K562 (cell line): ENCODE measurements around the gene PRODH2. TPM values are rescaled to one million over a fixed set of nuclear protein-coding genes. Genes with fewer than 3 reads are reported as not detected.

ENCODE experiments used
- C11orf30 ChIP-seq: fragments of 450-650 bp; IDR thresholded peaks from 2 replicates; pipeline ENCODE4 v1.6.1; 2016; ENCODE audit warnings: low read depth, mild to moderate bottlenecking
- CBFA2T3 ChIP-seq: fragments of 450-650 bp; IDR thresholded peaks from 2 replicates; pipeline ENCODE4 v1.6.1; 2017
- FIP1L1 ChIP-seq: fragments of 200-400 bp; formaldehyde crosslinking; IDR thresholded peaks from 2 replicates; pipeline ENCODE4 v1.6.1; 2018; ENCODE audit warnings: mild to moderate bottlenecking, low read depth, low read length; ENCODE audit not compliant: poor library complexity, severe bottlenecking
- RCOR1 ChIP-seq, 2 experiments: IDR thresholded peaks; 2 replicates each; pipeline ENCODE4 v1.6.1; 2012; ENCODE audit warnings: low read depth in 2 of 2, low read length in 2 of 2, borderline replicate concordance in 1 of 2, improper control_type of control experiment in 1 of 2
- ZNF263 ChIP-seq: sonication (generic); formaldehyde crosslinking; IDR thresholded peaks from 2 replicates; pipeline ENCODE4 v1.8.0; 2022; ENCODE audit warnings: mild to moderate bottlenecking, missing genetic modification reagents, borderline replicate concordance
- polyA plus RNA-seq, 8 experiments: library from polyadenylated mRNA; depleted of rRNA in 4 of 8; stranded (reverse) in 5 of 8; unstranded in 3 of 8; fragments of >200 nt; fragmentation: Nextera tagmentation in 2 of 8; fragmentation: Illumina TruSeq in 1 of 8; extraction: Ambion mirVana in 2 of 8; extraction: Trizol in 1 of 8; gene quantifications; 2 replicates each; pipeline versions ENCODE4 v1.2.1 to v1.2.3, GENCODE V29; 2011 to 2014; ENCODE audit warnings: inconsistent platforms in 1 of 8, missing spikeins in 1 of 8
- total RNA-seq, 7 experiments: library from RNA; depleted of rRNA in 6 of 7; stranded (reverse); fragments of >200 nt in 6 of 7; fragmentation: Illumina TruSeq in 2 of 7; extraction: Trizol in 2 of 7; gene quantifications; 2 replicates each; pipeline versions ENCODE4 v1.2.1 to v1.2.3, GENCODE V29; 2011 to 2021; ENCODE audit warnings: low replicate concordance in 1 of 7
- TF ChIP-seq, protein P1 (sequence below), 2 experiments: fragments of 450-650 bp in 1 of 2; sonication (generic) in 1 of 2; formaldehyde crosslinking in 1 of 2; IDR thresholded peaks; 2 replicates each; pipeline versions ENCODE4 v1.7.1 to v1.9.0; 2016 to 2022; ENCODE audit warnings: inconsistent platforms in 1 of 2, mild to moderate bottlenecking in 1 of 2, missing genetic modification reagents in 1 of 2
- TF ChIP-seq, protein P2 (sequence below): sonication (generic); formaldehyde crosslinking; IDR thresholded peaks from 2 replicates; pipeline ENCODE4 v1.8.0; 2022; ENCODE audit warnings: mild to moderate bottlenecking, missing genetic modification reagents
- TF ChIP-seq, protein P3 (sequence below): fragments of 250-450 bp; sonication (Bioruptor Pico); IDR thresholded peaks from 2 replicates; pipeline ENCODE4 v1.5.0; 2021; ENCODE audit warnings: mild to moderate bottlenecking, borderline replicate concordance
- TF ChIP-seq, protein P4 (sequence below), 3 experiments: IDR thresholded peaks in 2 of 3; conservative IDR thresholded peaks in 1 of 3; 2 replicates each; pipeline ENCODE4 v1.5.1; 2011 to 2012; ENCODE audit warnings: low read length in 3 of 3, mild to moderate bottlenecking in 3 of 3, control low read depth in 2 of 3, improper control_type of control experiment in 1 of 3, inconsistent platforms in 1 of 3, low read depth in 1 of 3, mixed read lengths in 1 of 3, moderate library complexity in 1 of 3; ENCODE audit not compliant: insufficient read depth in 2 of 3
- TF ChIP-seq, protein P5 (sequence below): fragments of 250-450 bp; sonication (Bioruptor Pico); IDR thresholded peaks from 2 replicates; pipeline ENCODE4 v1.4.0; 2020

The PRODH2 gene
- total and polyA plus RNA-seq, 9 of the 15 experiments (the other 6 are each of a cell fraction or from before 2014, with no cell fraction given) = not detected

DNA sequence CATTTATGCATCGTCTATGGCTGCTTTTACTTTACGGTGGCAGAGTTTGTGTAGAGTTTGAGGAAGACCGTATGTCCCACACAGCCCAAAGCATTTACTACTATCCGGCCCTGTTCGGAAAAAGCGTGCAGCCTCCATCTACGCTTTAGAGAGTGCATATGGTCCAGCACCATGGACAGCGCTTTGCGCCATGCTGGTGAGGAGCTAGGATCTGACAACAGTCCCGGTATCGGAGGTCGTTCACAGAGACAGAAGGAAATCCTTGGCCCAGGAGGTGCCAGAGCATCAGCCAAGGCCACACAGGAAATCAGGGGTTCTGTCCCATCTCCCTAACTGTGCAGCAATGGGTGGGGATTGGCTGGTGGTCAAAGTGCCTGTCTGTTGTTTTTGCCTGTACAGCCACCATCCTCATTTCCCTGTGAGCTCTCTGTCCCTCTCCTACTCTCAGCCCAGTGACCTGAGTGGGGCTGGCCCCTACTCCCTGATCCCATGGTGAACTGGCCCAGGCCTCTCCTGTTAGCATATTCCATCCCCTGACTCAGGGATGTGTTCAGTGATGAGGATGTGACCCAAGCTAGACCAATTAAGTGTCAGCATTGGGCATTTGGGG is 16.2 kb upstream of the PRODH2 start (continued):
- TF ChIP-seq, protein P1, sequence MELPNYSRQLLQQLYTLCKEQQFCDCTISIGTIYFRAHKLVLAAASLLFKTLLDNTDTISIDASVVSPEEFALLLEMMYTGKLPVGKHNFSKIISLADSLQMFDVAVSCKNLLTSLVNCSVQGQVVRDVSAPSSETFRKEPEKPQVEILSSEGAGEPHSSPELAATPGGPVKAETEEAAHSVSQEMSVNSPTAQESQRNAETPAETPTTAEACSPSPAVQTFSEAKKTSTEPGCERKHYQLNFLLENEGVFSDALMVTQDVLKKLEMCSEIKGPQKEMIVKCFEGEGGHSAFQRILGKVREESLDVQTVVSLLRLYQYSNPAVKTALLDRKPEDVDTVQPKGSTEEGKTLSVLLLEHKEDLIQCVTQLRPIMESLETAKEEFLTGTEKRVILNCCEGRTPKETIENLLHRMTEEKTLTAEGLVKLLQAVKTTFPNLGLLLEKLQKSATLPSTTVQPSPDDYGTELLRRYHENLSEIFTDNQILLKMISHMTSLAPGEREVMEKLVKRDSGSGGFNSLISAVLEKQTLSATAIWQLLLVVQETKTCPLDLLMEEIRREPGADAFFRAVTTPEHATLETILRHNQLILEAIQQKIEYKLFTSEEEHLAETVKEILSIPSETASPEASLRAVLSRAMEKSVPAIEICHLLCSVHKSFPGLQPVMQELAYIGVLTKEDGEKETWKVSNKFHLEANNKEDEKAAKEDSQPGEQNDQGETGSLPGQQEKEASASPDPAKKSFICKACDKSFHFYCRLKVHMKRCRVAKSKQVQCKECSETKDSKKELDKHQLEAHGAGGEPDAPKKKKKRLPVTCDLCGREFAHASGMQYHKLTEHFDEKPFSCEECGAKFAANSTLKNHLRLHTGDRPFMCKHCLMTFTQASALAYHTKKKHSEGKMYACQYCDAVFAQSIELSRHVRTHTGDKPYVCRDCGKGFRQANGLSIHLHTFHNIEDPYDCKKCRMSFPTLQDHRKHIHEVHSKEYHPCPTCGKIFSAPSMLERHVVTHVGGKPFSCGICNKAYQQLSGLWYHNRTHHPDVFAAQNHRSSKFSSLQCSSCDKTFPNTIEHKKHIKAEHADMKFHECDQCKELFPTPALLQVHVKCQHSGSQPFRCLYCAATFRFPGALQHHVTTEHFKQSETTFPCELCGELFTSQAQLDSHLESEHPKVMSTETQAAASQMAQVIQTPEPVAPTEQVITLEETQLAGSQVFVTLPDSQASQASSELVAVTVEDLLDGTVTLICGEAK (IDR thresholded peaks at IDR 0.05) = 0 out of 2 replicates have a peak, but pooled peaks have one; percentile 38
- TF ChIP-seq, protein P1 (CRISPR knock-in tag; IDR thresholded peaks at IDR 0.05) = no peak
- TF ChIP-seq FIP1L1 (no peak), RCOR1 (IDR thresholded peaks at IDR 0.05; ENCODE audit: borderline replicate concordance in 1 of 2, low read depth in 2 of 2, low read length in 2 of 2) (peak in 1 of 2 experiments; percentile 89; a peak in 2 of 4 replicates), CBFA2T3 (no peak), ZNF263 (CRISPR knock-in tag) (peak; percentile 29; the same call in 1 of the 2 replicates), C11orf30 (no peak)
- TF ChIP-seq, protein P2, sequence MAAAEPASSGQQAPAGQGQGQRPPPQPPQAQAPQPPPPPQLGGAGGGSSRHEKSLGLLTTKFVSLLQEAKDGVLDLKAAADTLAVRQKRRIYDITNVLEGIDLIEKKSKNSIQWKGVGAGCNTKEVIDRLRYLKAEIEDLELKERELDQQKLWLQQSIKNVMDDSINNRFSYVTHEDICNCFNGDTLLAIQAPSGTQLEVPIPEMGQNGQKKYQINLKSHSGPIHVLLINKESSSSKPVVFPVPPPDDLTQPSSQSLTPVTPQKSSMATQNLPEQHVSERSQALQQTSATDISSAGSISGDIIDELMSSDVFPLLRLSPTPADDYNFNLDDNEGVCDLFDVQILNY (CRISPR knock-in tag) = no peak
- TF ChIP-seq, protein P3, sequence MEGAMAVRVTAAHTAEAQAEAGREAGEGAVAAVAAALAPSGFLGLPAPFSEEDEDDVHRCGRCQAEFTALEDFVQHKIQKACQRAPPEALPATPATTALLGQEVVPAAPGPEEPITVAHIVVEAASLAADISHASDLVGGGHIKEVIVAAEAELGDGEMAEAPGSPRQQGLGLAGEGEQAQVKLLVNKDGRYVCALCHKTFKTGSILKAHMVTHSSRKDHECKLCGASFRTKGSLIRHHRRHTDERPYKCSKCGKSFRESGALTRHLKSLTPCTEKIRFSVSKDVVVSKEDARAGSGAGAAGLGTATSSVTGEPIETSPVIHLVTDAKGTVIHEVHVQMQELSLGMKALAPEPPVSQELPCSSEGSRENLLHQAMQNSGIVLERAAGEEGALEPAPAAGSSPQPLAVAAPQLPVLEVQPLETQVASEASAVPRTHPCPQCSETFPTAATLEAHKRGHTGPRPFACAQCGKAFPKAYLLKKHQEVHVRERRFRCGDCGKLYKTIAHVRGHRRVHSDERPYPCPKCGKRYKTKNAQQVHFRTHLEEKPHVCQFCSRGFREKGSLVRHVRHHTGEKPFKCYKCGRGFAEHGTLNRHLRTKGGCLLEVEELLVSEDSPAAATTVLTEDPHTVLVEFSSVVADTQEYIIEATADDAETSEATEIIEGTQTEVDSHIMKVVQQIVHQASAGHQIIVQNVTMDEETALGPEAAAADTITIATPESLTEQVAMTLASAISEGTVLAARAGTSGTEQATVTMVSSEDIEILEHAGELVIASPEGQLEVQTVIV (CRISPR knock-in tag) = no peak
- TF ChIP-seq, protein P4, sequence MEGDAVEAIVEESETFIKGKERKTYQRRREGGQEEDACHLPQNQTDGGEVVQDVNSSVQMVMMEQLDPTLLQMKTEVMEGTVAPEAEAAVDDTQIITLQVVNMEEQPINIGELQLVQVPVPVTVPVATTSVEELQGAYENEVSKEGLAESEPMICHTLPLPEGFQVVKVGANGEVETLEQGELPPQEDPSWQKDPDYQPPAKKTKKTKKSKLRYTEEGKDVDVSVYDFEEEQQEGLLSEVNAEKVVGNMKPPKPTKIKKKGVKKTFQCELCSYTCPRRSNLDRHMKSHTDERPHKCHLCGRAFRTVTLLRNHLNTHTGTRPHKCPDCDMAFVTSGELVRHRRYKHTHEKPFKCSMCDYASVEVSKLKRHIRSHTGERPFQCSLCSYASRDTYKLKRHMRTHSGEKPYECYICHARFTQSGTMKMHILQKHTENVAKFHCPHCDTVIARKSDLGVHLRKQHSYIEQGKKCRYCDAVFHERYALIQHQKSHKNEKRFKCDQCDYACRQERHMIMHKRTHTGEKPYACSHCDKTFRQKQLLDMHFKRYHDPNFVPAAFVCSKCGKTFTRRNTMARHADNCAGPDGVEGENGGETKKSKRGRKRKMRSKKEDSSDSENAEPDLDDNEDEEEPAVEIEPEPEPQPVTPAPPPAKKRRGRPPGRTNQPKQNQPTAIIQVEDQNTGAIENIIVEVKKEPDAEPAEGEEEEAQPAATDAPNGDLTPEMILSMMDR (IDR thresholded peaks at IDR 0.05 in 2 of 3, conservative IDR thresholded peaks at IDR 0.05 in 1 of 3; ENCODE audit: insufficient read depth in 2 of 3, low read depth in 1 of 3, low read length in 3 of 3) = no peak
- TF ChIP-seq, protein P5, sequence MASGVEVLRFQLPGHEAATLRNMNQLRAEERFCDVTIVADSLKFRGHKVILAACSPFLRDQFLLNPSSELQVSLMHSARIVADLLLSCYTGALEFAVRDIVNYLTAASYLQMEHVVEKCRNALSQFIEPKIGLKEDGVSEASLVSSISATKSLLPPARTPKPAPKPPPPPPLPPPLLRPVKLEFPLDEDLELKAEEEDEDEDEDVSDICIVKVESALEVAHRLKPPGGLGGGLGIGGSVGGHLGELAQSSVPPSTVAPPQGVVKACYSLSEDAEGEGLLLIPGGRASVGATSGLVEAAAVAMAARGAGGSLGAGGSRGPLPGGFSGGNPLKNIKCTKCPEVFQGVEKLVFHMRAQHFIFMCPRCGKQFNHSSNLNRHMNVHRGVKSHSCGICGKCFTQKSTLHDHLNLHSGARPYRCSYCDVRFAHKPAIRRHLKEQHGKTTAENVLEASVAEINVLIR (CRISPR knock-in tag) = no peak
